DND-41 (cell line): ENCODE results near the gene PLCD1.

ENCODE experiments used
- CTCF ChIP-seq: IDR thresholded peaks from 2 replicates; pipeline ENCODE4 v1.5.1; 2012; ENCODE audit warnings: borderline replicate concordance, low read length, moderate library complexity, mild to moderate bottlenecking; ENCODE audit not compliant: poor library complexity, severe bottlenecking; ENCODE audit errors: extremely low read depth
- EZH2 ChIP-seq: IDR thresholded peaks from 3 replicates; pipeline ENCODE4 v1.6.1; 2012; ENCODE audit warnings: borderline replicate concordance, low read depth, mild to moderate bottlenecking, moderate library complexity, low read length, inconsistent platforms; ENCODE audit not compliant: severe bottlenecking

DNA sequence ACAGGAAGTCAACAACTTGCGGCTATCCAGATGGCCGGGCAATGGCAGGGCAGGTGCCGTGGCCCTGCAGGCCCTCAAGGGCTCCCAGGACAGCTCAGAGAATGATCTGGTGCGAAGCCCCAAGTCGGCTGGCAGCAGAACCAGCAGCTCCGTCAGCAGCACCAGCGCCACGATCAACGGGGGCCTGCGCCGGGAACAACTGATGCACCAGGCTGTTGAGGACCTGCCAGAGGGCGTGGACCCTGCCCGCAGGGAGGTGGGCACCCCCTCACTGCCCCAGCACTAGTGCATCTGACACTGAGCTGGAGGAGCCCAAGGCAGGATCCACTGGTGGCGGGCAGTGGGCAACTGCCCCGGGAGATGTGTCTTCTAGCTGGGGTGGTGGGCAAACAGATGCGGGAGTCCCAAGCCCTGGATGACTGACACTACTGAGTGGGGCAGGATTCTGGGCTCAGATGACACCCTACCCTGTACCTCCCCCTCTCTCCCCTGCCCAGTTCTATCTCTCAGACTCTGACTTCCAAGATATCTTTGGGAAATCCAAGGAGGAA lies 22.9 kb downstream of the PLCD1 start:
- TF ChIP-seq CTCF (no peak), EZH2 (no peak)
